SU-DHL-6 (cell line): ENCODE measurements around the gene CDHR4.
"Not testable (repeated sequence)": the region's sequence is repeated elsewhere in the genome, so short reads cannot be mapped to it uniquely, and the experiment has no call there.

Experiments
- H2AFZ ChIP-seq: fragments of 200-600 bp; sonication (generic); 2 replicates; pipeline ENCODE4 v1.6.1; 2014; ENCODE audit warnings: low read depth, mild to moderate bottlenecking, moderate library complexity, mixed read lengths, antibody characterized with exemption, low read length; ENCODE audit not compliant: severe bottlenecking
- H3F3A ChIP-seq: fragments of 200-600 bp; shearing (Covaris generic); 2 replicates; pipeline ENCODE4 v1.6.0; 2016; ENCODE audit warnings: antibody characterized with exemption, mild to moderate bottlenecking; ENCODE audit not compliant: insufficient read depth
- H3K27ac ChIP-seq: fragments of 200-600 bp; sonication (generic); 2 replicates; pipeline ENCODE4 v1.5.1; 2016; ENCODE audit warnings: low read depth, mild to moderate bottlenecking, low read length, moderate library complexity, mixed read lengths
- H3K27me3 ChIP-seq: fragments of 200-600 bp; sonication (generic), shearing (Covaris generic); 2 replicates; pipeline ENCODE4 v1.6.0; 2014; ENCODE audit warnings: mild to moderate bottlenecking, low read length
- H3K36me3 ChIP-seq: fragments of 200-600 bp; sonication (generic); 2 replicates; pipeline ENCODE4 v1.6.1; 2014; ENCODE audit warnings: mild to moderate bottlenecking, low read length, mixed read lengths
- H3K4me2 ChIP-seq: fragments of 300-600, 200-600 bp; shearing (Covaris generic), sonication (generic); 2 replicates; pipeline ENCODE4 v1.6.0; 2014; ENCODE audit warnings: low read length, low read depth, mild to moderate bottlenecking; ENCODE audit not compliant: poor library complexity, severe bottlenecking
- H3K4me3 ChIP-seq: fragments of 200-600 bp; sonication (generic); 2 replicates; pipeline ENCODE4 v1.5.1; 2014; ENCODE audit warnings: antibody characterized with exemption, low read length, mild to moderate bottlenecking, mixed read lengths; ENCODE audit not compliant: insufficient read depth, poor library complexity, severe bottlenecking
- H3K79me2 ChIP-seq: fragments of 200-600 bp; sonication (generic); 2 replicates; pipeline ENCODE4 v1.6.1; 2014; ENCODE audit warnings: mild to moderate bottlenecking, low read length, moderate library complexity; ENCODE audit not compliant: insufficient read depth
- H3K9ac ChIP-seq: fragments of 200-600 bp; sonication (generic); 2 replicates; pipeline ENCODE4 v1.7.0; 2014; ENCODE audit warnings: mild to moderate bottlenecking, low read length
- H3K9me2 ChIP-seq: fragments of 200-600 bp; sonication (generic); replicated peaks from 2 replicates; pipeline ENCODE4 v1.6.1; 2014; ENCODE audit warnings: low read length; ENCODE audit not compliant: insufficient read depth
- H3K9me3 ChIP-seq: fragments of 200-600 bp; sonication (generic); 2 replicates; pipeline ENCODE4 v1.6.1; 2014; ENCODE audit warnings: low read length, mixed read lengths; ENCODE audit not compliant: insufficient read depth
- H4K20me1 ChIP-seq: fragments of 200-600 bp; sonication (generic); 2 replicates; pipeline ENCODE4 v1.6.1; 2014; ENCODE audit warnings: low read depth, mild to moderate bottlenecking, antibody characterized with exemption, low read length, moderate library complexity, mixed read lengths
- CTCF ChIP-seq: fragments of 200-600 bp; sonication (generic); IDR thresholded peaks from one replicate; pipeline ENCODE4 v1.5.1; 2017; ENCODE audit warnings: antibody characterized with exemption, mild to moderate bottlenecking, low read length, moderate library complexity; ENCODE audit not compliant: insufficient read depth, poor library complexity, severe bottlenecking
- EZH2phosphoT487 ChIP-seq: fragments of 200-600 bp; sonication (generic), shearing (Covaris generic); conservative IDR thresholded peaks from 2 replicates; pipeline ENCODE4 v1.6.1; 2018; ENCODE audit warnings: mild to moderate bottlenecking, antibody characterized with exemption, low read length, moderate library complexity, mixed read lengths

CDHR4 gene

DNA sequence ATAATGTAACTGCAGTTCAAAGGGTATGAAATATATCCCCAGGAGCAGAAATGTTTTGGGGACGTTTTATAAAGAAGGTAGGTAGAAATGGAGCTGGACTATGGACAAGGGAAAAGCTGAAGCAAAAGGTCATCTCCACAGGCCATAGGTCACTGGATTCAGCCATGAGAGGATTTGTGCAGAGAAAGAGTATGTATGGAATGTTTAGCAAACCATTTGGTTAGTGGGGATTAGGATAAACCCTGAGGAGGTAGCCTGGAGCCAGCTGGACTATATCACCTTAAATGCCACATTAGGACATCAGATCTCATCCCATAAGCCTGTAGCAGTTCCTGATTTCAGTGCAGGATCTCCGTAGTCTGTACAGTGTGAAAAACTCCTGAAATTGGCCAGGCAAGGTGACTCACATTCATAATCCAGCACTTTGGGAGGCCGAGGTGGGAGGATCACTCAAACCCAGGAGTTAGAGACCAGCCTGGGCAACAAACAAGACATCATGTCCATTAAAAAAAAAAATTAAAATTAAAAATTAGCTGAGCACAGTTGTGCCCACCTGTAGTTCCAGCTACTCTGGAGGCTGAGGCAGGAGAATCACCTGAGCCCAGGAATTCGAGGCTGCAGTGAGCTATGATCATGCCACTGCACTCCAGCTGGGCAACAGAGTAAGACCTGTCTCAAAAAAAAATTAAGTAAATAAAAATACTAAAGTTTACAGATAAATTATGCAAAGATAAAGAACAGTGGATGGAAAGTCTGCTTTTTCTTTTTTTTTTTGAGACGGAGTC lies 18.1 kb downstream of the CDHR4 start:
- H3K4me2 ChIP-seq: no peak overlapping the region

DNA sequence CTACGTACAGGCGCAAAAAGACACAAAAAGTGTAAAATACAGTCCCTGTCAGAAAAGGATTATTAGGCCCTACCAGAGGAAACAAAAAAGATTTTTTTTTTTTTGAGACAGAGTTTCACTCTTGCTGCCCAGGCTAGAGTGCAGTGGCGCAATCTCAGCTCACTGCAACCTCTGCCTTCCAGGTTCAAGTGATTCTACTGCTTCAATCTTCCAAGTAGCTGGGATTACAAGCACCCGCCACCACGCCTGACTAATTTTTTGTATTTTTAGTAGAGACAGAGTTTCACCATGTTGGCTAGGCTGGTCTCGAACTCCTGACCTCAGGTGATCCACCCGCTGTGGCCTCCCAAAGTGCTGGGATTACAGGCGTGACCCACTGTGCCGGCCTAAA lies 18.7 kb downstream of the CDHR4 start:
- H3K4me3 ChIP-seq, H3K27ac ChIP-seq, H3K9me2 ChIP-seq, H3K9ac ChIP-seq, H3K36me3 ChIP-seq, H2AFZ ChIP-seq, H3K27me3 ChIP-seq, H3F3A ChIP-seq, H3K9me3 ChIP-seq, H3K4me2 ChIP-seq, H4K20me1 ChIP-seq: not testable (repeated sequence)
- peaks cover 34% of the 10 kb centered on the region for H3K79me2 ChIP-seq

More for the DNA sequence above, 18.1 kb downstream of the CDHR4 start:
- Histone ChIP-seq H3K27ac (no peak overlapping the region), H3K36me3 (no peaks in the 10 kb centered on the region), H3K9ac (no peak overlapping the region), H3K79me2 (peaks cover 32% of the 10 kb centered on the region), H3F3A (no peaks in the 10 kb centered on the region), H2AFZ (no peak overlapping the region), H3K4me3 (no peak overlapping the region), H3K9me3 (no peaks in the 10 kb centered on the region), H4K20me1 (no peaks in the 10 kb centered on the region), H3K27me3 (no peaks in the 10 kb centered on the region), H3K9me2 (no peaks in the 10 kb centered on the region)
- TF ChIP-seq CTCF (no peak), EZH2phosphoT487 (no peak)

- Histone ChIP-seq H2AFZ (no peak overlapping the region), H3F3A (no peaks in the 10 kb centered on the region), H3K27me3 (no peaks in the 10 kb centered on the region), H3K9me2 (no peaks in the 10 kb centered on the region), H3K36me3 (no peaks in the 10 kb centered on the region), H3K9me3 (no peaks in the 10 kb centered on the region), H3K9ac (no peak overlapping the region), H3K27ac (no peak overlapping the region), H3K4me2 (no peak overlapping the region), H3K4me3 (no peak overlapping the region), H3K79me2 (peaks cover 32% of the 10 kb centered on the region), H4K20me1 (no peaks in the 10 kb centered on the region)
- TF ChIP-seq EZH2phosphoT487 (no peak), CTCF (no peak)
Observed at GRCh38 chr3:49780080-49780974, 19.3 kb downstream of the CDHR4 start.
